Measurements from ENCODE around the gene FBLN5.

- TF ChIP-seq CTCF (IDR thresholded peaks at IDR 0.05; ENCODE audit: low read depth, low read length) (no peak), POLR2A (IDR thresholded peaks at IDR 0.05; ENCODE audit: extremely low read depth, insufficient read length) (no peak)
These were observed 57.2 kb downstream of the FBLN5 start for GRCh38 chr14:91890291-91890749.
